GM12891 (cell line): Measurements from ENCODE around the gene DPP7.

Source experiments
- PAX5 ChIP-seq: IDR thresholded peaks from 2 replicates; pipeline ENCODE4 v1.6.1; 2011; ENCODE audit warnings: low read length, moderate library complexity, mild to moderate bottlenecking; ENCODE audit not compliant: insufficient read depth, severe bottlenecking
- POLR2A ChIP-seq: IDR thresholded peaks from 2 replicates; pipeline ENCODE4 v1.6.1; 2011; ENCODE audit warnings: low read depth, low read length, control low read depth
- POLR2AphosphoS5 ChIP-seq: IDR thresholded peaks from 2 replicates; pipeline ENCODE4 v1.6.1; 2011; ENCODE audit warnings: low read depth, low read length, control low read depth
- POU2F2 ChIP-seq: IDR thresholded peaks from 2 replicates; pipeline ENCODE4 v1.6.1; 2011; ENCODE audit warnings: low read depth, mild to moderate bottlenecking, control low read depth, low read length, moderate library complexity
- SPI1 ChIP-seq: IDR thresholded peaks from 2 replicates; pipeline ENCODE4 v1.6.1; 2011; ENCODE audit warnings: low read depth, low read length, control low read depth
- TAF1 ChIP-seq: IDR thresholded peaks from 2 replicates; pipeline ENCODE4 v1.6.1; 2011; ENCODE audit warnings: low read depth, low read length, control low read depth

- TF ChIP-seq POLR2A (no peak), POLR2AphosphoS5 (no peak), TAF1 (no peak), SPI1 (no peak), PAX5 (no peak), POU2F2 (no peak)
These were observed 45.7 kb downstream of the DPP7 start for GRCh38 chr9:137068539-137069507.
